ENCODE data around the gene RASAL2. TPM values are rescaled to one million over a fixed set of nuclear protein-coding genes. Genes with fewer than 3 reads are reported as not detected.

Gene RASAL2
- total and polyA plus RNA-seq, 2 experiments from 2014 or later = 16.0 to 42.2 TPM

DNA sequence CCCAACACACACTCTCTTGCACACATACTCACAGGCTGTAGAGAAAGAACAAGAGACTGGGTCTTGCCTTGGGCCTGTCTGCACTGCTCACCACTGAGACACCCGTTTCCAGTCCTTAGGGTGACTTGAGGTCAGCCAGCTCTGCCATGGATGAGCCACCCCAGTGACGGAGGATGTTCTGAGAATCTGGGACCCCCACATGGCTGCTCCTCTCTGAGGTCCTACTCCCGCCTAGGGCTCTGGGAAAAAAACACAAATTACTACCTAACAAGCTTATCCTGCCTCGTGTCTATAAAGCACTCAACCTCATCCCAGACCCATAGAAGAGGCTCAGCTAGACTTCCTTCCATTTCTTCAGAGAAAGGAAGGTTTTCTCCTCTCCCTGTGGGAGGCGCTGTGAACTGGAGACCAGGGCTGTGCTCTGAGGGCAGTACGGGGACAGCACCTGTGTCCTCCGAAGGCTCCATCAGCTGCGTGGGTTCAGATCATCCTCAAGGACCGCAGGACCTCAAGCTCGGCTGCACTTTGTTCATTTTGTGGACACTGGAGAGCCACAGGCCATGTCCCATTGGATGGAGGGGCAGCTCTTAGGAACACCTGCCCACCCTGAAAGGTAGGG lies 407.1 kb downstream of the RASAL2 start:
- H3K4me2 ChIP-seq = no peak overlapping the region
- Mint-ChIP-seq H3K36me3 (ENCODE audit: low read depth) (no peaks in the 10 kb centered on the region), H3K4me3 (no peak overlapping the region), H3K4me1 (peaks cover 17% of the 10 kb centered on the region), H3K9me3 (no peaks in the 10 kb centered on the region; the same call in 2 of the 3 replicates), H3K27me3 (ENCODE audit: insufficient read depth, low read depth, poor library complexity) (peaks cover 4% of the 10 kb centered on the region), H3K27ac (no peak overlapping the region)
- H3F3A ChIP-seq (replicated peaks; ENCODE audit: low read depth) = no peaks in the 10 kb centered on the region; the same call in 1 of the 2 replicates
- ATAC-seq = peak; percentile 61
- no peaks in the 10 kb centered on the region; the same call in 1 of the 2 replicates for H3K4me1 ChIP-seq (ENCODE audit: insufficient read depth)
- H3K27ac ChIP-seq (ENCODE audit: low read depth) = no peak overlapping the region
- DNase-seq (ENCODE audit: low spot score) = peak; percentile 64
- no peaks in the 10 kb centered on the region for H4K20me1 ChIP-seq (replicated peaks; ENCODE audit: insufficient read depth)
- H3K36me3 ChIP-seq (ENCODE audit: insufficient read depth) = no peaks in the 10 kb centered on the region
- H3K27me3 ChIP-seq (ENCODE audit: insufficient read depth) = no peaks in the 10 kb centered on the region
- H2AFZ ChIP-seq = peak overlapping the region; percentile 89; the same call in 1 of the 2 replicates
- H3K79me2 ChIP-seq (replicated peaks; ENCODE audit: insufficient read depth) = no peaks in the 10 kb centered on the region
- no peaks in the 10 kb centered on the region for H3K9me2 ChIP-seq (ENCODE audit: insufficient read depth)
- H3K4me3 ChIP-seq = no peak overlapping the region
- no peak for TF ChIP-seq ZNF114 (CRISPR knock-in tag; IDR thresholded peaks at IDR 0.05)
- TF ChIP-seq, protein P1, sequence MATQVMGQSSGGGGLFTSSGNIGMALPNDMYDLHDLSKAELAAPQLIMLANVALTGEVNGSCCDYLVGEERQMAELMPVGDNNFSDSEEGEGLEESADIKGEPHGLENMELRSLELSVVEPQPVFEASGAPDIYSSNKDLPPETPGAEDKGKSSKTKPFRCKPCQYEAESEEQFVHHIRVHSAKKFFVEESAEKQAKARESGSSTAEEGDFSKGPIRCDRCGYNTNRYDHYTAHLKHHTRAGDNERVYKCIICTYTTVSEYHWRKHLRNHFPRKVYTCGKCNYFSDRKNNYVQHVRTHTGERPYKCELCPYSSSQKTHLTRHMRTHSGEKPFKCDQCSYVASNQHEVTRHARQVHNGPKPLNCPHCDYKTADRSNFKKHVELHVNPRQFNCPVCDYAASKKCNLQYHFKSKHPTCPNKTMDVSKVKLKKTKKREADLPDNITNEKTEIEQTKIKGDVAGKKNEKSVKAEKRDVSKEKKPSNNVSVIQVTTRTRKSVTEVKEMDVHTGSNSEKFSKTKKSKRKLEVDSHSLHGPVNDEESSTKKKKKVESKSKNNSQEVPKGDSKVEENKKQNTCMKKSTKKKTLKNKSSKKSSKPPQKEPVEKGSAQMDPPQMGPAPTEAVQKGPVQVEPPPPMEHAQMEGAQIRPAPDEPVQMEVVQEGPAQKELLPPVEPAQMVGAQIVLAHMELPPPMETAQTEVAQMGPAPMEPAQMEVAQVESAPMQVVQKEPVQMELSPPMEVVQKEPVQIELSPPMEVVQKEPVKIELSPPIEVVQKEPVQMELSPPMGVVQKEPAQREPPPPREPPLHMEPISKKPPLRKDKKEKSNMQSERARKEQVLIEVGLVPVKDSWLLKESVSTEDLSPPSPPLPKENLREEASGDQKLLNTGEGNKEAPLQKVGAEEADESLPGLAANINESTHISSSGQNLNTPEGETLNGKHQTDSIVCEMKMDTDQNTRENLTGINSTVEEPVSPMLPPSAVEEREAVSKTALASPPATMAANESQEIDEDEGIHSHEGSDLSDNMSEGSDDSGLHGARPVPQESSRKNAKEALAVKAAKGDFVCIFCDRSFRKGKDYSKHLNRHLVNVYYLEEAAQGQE (IDR thresholded peaks at IDR 0.05; ENCODE audit: unreplicated experiment) = no peak
- TF ChIP-seq, protein P2, sequence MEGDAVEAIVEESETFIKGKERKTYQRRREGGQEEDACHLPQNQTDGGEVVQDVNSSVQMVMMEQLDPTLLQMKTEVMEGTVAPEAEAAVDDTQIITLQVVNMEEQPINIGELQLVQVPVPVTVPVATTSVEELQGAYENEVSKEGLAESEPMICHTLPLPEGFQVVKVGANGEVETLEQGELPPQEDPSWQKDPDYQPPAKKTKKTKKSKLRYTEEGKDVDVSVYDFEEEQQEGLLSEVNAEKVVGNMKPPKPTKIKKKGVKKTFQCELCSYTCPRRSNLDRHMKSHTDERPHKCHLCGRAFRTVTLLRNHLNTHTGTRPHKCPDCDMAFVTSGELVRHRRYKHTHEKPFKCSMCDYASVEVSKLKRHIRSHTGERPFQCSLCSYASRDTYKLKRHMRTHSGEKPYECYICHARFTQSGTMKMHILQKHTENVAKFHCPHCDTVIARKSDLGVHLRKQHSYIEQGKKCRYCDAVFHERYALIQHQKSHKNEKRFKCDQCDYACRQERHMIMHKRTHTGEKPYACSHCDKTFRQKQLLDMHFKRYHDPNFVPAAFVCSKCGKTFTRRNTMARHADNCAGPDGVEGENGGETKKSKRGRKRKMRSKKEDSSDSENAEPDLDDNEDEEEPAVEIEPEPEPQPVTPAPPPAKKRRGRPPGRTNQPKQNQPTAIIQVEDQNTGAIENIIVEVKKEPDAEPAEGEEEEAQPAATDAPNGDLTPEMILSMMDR (conservative IDR thresholded peaks at IDR 0.05; ENCODE audit: low read depth in 2 of 2) = peak; percentile 44 to 79; a peak in 3 of 4 replicates
- no peak for TF ChIP-seq ZNF331 (CRISPR knock-in tag; IDR thresholded peaks at IDR 0.05; ENCODE audit: low read depth)
- no peak for TF ChIP-seq NANOG (IDR thresholded peaks at IDR 0.05; ENCODE audit: borderline replicate concordance)
- no peak for TF ChIP-seq POLR2AphosphoS5 (IDR thresholded peaks at IDR 0.05; ENCODE audit: low read depth)

DNA sequence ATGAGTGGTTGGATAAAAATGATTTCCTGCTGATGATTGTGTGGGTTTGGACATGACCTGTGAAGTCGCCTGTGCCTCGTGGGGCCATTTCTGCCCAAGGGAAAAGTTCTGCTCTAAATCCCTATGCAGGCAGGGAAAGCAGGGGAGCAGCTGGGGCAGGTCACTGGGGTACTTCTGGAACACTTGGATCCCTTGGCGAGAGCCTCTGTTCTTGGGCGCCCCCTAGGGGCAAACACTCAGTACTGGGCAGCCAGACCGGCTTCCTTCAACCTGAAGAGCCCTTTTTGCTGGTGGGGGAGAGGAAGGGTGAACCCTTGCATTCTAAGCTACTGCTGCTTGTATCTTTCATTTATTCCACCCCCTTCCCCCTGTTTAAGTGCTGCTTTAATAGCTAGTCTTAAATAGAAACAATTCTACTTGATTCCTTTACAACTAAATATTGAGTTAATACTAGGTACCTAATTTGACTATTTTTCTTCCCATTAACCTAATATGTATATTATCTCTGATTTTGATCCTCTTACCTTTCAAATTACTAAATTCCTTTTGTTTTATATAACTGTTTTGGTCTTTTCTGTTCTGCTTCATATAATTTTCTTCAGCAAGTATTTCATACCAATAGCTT lies 407.9 kb downstream of the RASAL2 start:
- Mint-ChIP-seq H3K4me1 (peaks cover 17% of the 10 kb centered on the region), H3K4me3 (no peak overlapping the region), H3K27ac (no peak overlapping the region), H3K36me3 (ENCODE audit: low read depth) (no peaks in the 10 kb centered on the region), H3K9me3 (no peaks in the 10 kb centered on the region), H3K27me3 (ENCODE audit: insufficient read depth, low read depth, poor library complexity) (peaks cover 4% of the 10 kb centered on the region)
- Histone ChIP-seq H3F3A (replicated peaks; ENCODE audit: low read depth) (no peaks in the 10 kb centered on the region; the same call in 1 of the 2 replicates), H3K4me1 (ENCODE audit: insufficient read depth) (no peaks in the 10 kb centered on the region; the same call in 1 of the 2 replicates), H3K27me3 (ENCODE audit: insufficient read depth) (no peaks in the 10 kb centered on the region), H3K4me3 (no peak overlapping the region), H3K79me2 (replicated peaks; ENCODE audit: insufficient read depth) (no peaks in the 10 kb centered on the region), H3K36me3 (ENCODE audit: insufficient read depth) (no peaks in the 10 kb centered on the region), H3K27ac (ENCODE audit: low read depth) (no peak overlapping the region), H4K20me1 (replicated peaks; ENCODE audit: insufficient read depth) (no peaks in the 10 kb centered on the region), H2AFZ (peak overlapping the region; percentile 89; the same call in 1 of the 2 replicates), H3K9me2 (ENCODE audit: insufficient read depth) (no peaks in the 10 kb centered on the region), H3K4me2 (no peak overlapping the region)
- DNase-seq (ENCODE audit: low spot score) = peak; percentile 93
- peak; percentile 88 for ATAC-seq
- TF ChIP-seq ZNF114 (CRISPR knock-in tag; IDR thresholded peaks at IDR 0.05) (peak; percentile 73; the same call in 1 of the 2 replicates), NANOG (IDR thresholded peaks at IDR 0.05; ENCODE audit: borderline replicate concordance) (no peak)
- TF ChIP-seq, protein P1 (IDR thresholded peaks at IDR 0.05; ENCODE audit: unreplicated experiment) = no peak
- TF ChIP-seq, protein P2 (conservative IDR thresholded peaks at IDR 0.05; ENCODE audit: low read depth in 2 of 2) = peak; percentile 85 to 92

All from GM23338 (cell line).